Left renal pelvis (tissue), 4 donors: ENCODE data around the gene BGN. TPM values are rescaled to one million over a fixed set of nuclear protein-coding genes. Genes with fewer than 3 reads are reported as not detected.

ENCODE experiments used
- DNase-seq, 4 donors: peaks; one replicate each; pipeline ENCODE4 v3.0.0-alpha.2; 2013; ENCODE audit warnings: low read depth in 4 of 4, low spot score in 3 of 4
- polyA plus RNA-seq, 4 donors: library from polyadenylated mRNA; unstranded; fragments of 120-200 nt; gene quantifications; one replicate each; pipeline ENCODE4 v1.2.1, GENCODE V29; 2013; ENCODE audit not compliant: insufficient read length in 4 of 4

BGN gene
- polyA plus RNA-seq, 4 donors = 114 to 218 (median 181) TPM

DNA sequence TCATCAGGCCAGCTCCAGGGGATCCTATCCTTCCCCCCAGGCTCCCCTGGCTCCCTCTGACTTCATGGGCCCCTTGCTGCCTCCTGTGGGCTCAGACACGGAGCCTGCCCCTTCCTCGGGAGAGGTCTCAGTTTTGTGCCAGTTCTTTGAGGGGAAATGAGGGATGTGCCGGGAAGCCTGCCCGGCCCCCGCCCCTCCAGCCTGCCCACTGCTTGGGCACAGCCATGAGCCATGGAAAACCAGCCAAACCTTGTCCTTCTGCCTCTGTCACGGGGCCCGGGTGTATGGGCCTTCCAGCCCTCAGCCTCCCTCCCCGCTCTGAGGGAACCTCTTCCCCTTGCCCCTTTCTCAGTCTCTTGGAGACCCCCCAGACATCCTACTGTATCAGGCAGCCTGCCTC lies 6.8 kb downstream of the BGN start:
- no peak for DNase-seq

DNA sequence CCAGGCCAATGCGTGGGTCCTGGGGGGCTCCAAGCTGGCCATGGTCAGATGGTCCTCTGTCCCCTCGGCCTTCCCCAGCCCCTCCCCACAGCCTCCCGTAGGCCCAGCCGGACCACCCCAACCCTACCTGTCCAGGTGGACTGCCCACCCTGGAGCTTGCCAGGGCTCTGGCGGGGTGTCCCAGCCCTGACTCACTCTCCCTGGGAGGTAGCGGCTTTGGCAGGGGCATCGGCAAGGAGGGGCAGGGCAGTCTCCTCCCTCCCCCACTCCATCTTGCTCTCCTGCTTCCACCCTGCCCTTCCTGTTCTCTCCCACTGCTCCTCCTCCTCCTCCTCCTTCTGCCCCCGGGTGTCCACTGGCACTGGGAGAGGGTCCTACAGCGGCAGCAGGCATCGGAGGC lies 7.4 kb downstream of the BGN start:
- DNase-seq = no peak

DNA sequence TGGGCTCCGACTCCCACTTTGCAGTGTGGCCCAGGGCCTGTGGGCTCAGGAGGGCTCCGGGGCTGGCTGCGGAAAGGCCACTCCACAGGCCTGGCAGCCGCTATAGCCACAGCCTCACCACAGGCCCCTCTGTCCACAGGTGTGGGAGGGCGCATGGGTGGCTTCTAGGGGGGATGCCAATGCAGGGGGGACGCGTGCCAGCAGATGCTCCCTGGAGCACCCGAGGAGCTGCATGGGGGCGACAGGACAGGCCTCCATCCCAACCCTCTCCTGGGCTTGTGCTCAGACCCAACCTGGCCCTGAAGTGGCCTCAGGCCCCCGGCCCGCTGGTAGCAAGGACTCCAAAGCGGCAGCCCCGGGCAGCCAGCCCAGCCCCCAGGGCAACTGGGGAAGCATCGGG lies 8.0 kb downstream of the BGN start:
- no peak for DNase-seq

DNA sequence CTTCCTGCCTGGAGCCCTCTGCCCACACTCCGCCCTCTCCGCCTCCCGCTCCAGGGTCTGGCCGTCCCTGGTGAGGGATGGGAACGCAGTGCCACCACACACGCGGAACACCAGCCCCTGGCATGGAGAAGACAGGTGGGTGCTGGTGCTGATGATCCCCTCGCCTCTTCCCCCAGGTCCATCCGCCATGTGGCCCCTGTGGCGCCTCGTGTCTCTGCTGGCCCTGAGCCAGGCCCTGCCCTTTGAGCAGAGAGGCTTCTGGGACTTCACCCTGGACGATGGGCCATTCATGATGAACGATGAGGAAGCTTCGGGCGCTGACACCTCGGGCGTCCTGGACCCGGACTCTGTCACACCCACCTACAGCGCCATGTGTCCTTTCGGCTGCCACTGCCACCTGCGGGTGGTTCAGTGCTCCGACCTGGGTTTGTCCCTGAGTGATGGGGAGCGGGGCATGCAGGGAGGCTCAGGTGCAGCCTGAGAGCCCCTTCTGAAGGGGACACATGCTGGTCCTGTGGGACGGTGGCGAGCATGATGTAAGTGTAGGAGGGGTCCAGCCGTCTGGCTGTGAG lies 9.8 kb downstream of the BGN start:
- no peak for DNase-seq

DNA sequence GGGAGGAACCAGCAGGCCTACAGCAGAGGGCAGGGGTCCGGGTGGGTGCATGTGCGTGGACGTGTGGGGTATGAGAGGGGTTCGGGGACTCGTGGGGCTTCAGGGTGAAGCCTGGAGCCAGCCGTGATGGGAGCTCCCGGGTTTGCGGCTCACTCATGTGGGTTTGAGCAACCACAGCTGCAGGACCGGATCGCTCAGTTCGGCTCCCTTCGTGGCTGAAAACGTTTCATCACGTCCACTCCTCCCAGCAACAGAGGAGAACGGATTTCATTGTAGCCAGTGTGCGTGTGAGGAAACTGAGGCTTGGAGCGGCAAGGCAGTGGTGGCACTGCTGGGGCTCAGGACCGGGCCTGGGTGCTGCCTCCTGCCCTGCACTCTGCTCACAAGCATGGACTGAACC lies 10.6 kb downstream of the BGN start:
- DNase-seq = no peak

DNA sequence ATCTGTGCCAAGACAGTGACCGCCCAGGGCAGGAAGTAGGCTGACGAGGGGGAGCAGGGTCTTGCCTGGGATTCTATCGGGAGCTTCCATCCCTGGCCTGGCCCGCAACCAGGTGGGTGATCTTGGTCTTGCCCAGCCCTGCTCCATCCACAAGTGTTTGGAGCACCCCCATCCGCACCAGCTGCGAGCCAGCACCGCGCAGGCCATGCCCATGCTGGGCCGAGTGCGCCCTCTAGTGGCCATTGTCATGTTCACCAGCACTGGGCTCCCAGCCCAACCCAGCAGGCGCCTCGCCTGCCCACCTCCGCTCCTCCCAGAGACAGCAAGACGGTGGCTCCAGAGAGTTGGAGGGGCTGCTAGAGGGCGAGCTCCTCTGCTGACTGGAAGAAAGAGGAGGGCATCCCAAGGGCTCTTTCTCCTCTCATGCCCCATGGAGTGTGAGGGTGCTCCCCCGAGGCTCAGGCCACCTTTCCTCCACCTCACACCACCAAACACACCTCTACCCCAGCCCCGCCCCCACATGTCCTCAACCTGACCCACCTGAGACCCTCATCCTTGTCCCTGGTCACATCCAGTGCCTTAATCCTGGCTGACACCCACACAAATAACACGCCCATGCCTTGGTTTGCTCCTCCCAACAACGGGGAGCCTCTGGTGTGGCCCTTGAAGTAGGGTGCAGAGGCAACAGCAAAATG lies 12.9 kb downstream of the BGN start:
- DNase-seq = no peak

DNA sequence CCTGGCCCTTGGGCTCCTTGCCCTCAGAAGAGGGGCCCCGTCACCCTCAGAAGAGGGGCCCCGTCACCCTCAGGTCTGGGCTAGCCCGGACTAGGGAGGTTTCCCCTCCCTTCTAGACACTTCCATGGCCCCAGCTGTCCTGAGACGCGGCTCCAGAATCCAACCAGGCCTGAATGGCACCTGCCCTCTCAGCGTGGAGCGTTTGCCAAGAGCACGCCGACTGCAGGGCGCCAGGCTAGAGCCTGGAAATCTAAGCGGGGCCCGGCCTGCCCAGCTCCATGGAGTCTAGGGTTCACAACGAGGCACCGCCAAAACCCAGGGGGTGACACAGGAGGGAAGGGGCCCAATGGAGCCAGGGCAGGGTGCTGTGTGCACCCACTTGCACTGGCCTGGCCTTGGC lies 14.8 kb downstream of the BGN start:
- DNase-seq = no peak

DNA sequence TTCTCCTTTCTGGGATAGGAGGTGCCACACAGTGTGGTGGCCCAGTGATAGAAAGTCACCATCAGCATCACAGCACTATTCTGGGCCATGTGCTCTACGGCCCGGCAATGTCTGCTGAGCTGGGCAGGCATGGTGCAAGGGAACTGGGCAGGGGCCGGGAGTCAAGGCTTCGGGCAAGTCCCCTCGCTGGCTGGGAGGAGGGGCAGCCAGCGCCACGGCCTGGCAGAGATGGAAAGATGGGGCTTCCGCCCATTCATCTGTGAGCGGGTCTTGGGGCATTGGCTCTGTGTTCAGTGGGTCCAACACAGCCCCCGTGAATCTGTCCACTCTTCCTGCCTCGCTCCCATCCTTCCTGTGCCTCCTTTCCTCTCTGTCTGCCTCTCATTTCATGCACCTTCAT lies 15.6 kb downstream of the BGN start:
- DNase-seq = no peak

DNA sequence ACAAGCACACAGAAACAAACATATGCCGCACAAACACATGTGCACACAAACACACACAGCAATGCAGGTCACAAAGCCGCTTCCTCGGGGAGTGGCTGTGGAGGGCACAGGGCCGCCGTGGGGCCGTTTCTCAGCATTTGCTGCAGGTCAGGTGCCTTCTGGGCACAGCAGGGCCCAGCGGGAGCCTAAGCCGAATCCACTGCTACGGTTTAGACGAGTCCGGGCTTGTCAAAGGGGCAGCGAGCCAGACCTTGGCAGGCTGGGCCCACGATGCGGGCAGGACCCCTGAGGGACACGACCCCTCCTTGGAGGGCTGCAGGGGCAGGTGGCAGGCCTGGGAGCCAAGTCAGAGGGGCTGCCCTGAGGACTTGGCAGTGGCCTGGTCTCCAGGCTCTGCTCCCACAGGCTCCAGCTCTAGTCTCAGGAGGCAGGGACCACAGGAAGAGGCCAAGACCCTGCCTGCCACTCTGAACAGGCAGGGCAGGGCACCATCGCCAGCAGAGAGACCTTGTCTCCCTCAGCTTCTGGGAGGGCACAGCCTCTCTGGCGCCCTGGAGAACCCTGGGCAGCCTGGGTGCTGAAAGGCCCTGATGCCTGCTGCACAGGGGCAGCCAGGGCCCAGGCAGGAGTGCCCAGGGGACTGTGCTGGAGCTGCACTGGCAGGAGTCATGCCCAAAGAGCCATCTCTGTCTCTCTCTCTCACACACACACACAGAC lies 17.2 kb downstream of the BGN start:
- DNase-seq = no peak

DNA sequence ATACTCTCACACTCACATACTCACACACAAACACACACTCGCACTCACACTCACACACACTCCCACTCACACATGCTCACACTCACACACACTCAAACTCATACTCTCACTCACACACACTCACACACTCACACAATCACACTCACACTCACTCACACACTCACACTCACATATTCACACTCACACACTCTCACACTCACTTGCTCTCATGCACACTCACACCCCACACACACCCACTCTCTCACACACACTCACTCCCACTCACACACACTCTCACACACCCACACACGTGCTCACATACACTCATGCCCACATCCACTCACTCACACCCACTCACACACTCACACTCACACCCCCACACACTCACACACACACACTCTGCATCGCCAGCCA lies 17.7 kb downstream of the BGN start:
- no peak for DNase-seq

DNA sequence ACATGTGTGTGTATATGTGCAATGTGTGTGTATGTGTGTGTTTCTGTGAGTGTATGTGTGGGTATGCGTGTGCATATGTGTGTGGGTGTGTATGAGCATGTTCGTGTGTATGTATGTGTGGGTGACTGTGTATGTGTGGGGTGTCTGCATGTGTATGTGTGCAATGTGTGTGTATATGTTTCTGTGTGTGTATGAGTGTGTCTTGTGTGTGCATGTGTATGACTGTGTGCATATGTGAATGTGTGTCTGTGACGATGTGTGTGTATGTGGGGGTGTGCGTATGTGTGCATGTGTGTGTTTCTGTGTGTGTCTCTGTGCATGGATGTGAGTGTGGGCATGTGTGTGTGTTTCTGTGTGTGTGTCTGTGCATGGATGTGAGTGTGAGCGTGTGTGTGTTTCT lies 18.5 kb downstream of the BGN start:
- no peak for DNase-seq

DNA sequence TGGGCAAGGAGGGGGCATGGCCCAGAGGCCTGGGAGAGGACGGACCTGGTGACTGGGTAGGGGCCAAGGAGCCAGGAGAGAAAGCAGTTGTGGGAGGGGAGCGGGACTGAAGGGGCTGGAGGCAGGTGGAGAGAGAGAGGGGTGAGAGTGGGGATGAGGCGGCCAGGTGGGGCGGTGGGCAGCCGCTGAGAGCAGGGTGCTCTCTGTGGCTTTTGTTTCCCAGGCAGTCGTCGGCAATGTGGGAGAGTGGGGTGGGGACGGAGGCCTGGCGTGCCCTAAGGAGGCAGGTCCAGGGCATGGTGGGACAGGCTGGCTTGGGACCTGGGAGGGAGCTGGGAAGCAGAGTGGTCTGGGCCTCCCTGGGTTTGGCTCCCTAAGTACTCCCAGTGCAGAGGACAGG lies 19.5 kb downstream of the BGN start:
- DNase-seq = no peak

DNA sequence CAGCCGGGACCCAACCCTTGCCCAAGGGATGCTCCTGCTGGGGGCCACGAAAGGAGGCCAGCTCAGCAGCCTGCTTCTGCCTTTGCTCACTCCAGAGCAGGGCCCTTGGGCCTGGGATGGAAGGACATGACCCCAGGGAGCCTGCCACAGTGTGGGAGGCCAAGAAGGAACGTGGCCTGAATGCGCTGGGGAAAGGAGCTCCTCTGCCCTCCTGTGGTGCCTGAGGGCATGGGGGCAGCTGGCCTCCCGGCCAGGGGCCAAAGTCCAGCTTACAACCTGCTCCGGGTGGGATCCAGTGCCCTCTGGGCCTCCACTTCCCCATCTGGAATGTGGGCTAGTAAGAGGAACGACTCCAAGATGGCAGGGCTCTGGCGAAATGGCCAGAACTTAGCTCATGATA lies 20.7 kb downstream of the BGN start:
- no peak for DNase-seq

DNA sequence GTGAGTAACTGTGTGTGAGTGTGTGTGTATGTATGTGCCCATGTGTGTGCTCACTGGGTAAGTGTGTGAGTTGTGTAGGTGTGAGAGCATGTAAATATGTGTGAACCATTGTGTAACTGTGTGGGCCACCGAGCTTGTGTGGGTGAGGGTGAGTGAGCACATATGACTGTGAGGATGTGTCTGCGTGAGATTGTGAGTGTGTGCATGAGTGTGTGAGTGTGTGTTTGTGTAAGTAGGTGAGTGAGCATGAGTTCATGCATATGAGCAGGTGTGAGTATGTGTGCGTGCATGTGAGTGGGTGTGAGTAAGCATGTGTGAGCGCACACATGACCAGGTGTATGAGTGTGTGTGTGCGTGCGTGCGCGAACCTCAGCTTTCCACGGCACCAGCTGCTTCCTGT lies 21.3 kb downstream of the BGN start:
- DNase-seq = no peak

DNA sequence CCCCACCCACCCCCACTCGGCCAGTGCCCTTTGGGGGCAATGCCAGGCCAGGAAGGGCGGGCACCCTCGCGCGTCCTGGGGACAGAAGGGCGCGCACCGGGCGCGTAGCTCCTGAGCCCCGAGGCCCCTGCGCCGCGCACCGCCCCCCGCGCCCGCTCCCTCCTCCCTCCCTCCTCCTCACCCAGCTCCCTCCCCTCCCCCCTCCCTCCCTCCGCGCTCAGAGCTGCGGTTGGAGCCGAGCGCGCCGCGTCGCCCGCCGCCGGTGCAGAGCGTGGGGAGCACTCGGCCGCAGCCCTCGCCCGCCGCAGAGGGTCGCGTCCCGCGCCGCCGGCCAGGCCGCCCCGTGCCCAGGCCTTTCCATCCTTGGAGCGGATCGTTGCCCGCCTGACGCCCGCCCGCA lies 22.6 kb downstream of the BGN start, which contains the start of gene ATP2B3:
ATP2B3 (plus strand) TSS at position 220 of the 400 bp plus-strand sequence. CDS start 18,606 bp downstream, outside the sequence.
- DNase-seq = no peak

DNA sequence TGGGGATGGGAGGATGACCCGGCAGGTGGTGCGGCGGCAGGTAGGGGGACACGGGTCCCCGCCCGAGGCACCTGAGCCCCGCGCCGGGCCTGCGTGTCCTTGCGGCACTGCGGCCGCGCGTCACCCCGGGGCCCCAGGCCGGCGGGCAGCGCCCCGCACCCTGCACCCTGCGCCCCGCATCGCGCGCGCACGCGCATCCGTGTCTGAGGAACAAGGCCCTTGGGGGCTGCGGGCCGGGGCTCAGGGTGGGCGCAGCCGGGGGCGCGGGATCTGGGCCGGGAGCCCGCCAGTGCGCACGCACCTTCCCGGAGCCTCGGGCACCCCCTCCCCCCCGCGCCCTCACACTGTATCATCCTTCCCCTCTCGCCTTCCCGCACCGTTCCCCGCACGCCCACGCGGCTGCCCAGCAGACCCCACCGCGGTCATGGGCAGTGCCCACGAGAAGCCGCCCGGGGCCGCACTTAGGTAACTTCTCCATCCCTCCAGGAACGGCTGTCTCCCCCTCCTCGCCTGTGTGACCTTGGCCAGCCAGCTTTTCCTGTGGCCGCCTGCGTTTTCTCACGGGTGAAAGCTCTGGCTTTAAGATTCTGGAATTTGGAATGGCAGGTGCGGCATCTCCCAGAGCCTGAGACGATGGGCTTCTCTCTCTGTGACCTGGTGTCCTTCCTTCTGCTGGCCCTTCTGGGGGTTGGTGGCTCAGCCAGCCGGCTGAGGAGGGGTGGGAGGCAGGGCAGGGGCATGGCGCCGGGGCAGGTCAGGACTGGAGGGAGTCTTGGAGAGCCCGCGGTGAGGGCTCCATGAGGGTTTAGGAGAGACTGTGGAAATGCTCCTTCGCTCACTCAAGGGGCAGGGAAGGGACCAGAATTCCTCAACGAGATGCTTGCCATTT lies 23.4 kb downstream of the BGN start:
- no peak for DNase-seq

DNA sequence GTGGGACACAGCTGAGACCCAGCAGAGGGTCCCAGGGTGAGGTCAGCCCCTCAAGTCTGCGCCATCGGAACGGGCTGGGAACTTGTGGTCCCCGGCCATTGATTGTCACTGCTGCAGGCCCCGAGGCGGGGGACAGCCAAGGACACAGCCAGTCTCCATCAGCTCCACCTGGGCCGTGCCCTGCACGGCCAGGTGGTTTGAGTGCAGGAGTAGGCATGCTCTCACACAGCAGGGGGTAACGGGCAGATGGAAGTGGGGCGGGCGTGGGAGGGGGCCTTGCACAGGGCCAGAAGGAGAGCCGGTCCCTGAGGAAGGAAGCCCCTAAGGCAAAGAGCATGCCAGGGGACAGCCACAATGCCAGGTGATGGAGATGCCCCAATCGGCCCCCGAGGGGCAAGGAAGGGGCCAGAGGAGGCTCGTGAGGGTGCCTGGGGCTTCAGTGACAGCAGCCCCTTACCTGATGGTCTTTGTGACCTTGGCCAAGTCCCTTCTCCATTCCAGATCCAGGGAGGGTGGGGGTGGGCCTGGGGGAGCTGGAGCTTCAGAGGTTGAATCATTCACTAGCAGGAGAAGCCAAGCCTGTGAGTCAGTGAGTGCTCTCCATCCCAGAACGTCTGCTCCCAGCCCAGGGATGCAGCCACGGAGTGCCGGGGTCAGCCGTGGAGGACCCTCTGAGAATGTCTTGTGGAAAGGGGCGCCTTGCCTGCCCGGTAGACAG lies 24.9 kb downstream of the BGN start:
- no peak for DNase-seq

DNA sequence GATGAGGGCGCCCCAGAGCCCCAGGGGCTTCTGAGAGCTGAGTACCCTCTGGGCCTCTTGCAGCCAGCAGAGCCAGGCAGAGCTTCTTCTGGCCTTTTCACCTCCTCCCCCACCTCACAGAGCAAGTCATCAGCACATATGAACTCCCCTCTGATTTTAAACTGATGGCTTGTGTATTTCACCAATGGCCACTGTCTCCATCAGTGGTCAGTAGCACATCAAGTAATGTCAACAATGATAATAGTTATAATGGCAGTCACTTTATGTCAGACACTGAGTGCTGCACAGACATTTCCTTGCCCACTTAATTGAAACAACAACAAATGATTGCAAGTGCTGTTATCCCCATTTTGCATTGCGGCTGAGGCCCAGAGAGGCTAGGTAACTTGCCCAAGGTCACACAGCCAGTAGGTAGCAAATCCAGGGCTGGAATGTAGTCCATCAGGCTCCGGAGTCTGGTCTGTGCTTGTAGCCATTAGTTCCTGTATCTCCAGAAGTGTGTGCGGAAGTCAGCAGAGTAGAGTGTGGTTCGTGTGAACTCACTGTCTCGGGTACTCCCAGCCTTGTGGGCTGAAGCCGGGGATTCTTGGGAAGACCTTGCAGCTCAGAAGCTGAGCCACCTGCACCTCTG lies 25.6 kb downstream of the BGN start:
- no peak for DNase-seq

DNA sequence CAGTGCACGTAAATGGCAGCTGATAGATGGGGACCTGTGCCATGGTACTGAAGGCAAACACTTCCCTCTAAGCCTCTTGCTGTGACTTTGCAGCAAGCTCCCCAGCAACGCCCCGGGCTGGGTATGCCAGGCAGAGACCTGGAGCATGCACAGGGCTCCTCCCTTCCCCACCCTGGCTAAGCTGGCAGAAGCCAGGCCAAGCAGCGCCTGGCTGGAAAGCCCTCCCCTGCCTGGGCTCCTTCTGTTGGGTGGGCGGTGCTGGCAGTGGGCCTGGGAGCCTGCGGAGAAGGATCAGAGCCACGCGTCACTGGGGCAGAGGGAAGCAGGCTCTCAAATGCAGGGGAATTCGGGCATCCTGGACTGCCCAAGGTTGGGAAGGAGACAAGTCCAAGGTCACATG lies 26.3 kb downstream of the BGN start:
- DNase-seq = no peak

DNA sequence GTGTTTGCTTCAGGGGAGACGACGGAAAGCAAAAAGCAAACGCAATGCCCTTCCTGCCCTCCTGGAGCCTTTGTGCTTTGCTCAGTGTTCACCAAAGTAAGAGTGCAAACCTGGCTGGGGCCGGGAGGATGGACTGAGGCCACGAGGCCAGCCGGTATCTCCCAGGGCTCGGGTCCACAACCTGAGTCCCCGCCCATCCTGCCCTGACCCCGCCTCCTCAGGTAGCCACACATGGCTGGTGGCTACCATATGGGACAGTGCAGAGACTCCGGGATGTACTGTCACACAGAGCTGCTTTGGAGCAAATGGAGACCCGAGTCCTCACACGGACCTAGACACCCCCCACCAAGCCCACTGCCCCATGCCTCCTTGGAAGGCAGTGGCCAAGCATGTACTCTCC lies 27.5 kb downstream of the BGN start:
- no peak for DNase-seq
